NCI-H69 (cell line): ENCODE results near the gene PRKCG.
A peak's percentile ranks its signal among the peaks of the same experiment; 100 is the strongest.
"Not testable (repeated sequence)": the region's sequence is repeated elsewhere in the genome, so short reads cannot be mapped to it uniquely, and the experiment has no call there.

Experiments
- DNase-seq: peaks from one replicate; lab custom pipeline; 2025; lab: John Stamatoyannopoulos, UW

Gene PRKCG

DNA sequence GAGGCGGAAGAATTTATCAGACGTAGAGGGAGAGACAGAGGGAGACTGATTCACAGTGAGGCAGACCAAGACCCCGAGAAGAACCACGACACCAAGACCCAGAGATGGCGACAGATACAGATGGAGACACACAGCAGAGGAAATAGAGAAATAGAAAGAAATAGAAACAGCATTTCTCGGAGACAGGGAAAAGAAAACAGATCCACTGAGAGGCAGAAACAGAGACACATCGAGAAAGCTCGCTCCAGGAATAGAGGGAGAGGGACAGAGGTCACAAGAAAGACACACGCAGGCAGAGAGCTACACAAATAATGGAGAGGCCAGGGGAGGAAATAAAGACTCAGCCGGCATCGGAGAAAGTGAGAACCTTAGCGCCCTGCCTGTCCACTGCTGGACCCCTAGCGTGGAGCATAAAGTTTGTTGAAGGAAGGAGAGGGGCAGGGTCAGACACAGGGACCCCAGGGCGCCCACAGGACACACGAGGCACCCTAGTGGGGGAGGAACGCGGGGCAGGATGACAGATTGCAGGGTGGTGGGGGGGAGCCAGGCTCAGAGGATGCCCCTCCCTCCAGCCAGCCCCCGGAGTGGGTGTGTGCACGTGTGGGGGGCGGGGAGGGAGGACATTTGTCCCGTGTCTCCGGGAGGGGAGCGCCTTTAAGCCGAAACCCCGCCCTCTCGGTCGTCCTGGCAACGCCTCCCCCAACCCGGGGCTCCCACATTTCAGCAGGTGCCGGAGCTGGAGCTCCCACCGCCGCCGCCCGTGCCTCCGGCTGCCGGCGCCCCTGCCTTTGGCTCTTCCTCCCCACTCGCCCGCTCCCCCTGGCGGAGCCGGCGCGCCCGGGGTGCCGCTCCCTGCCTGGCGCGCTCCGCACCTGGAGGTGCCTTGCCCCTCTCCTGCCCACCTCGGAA lies at the start of gene PRKCG:
PRKCG (plus strand) TSS at position 716 of the 909 bp plus-strand sequence. CDS start 298 bp downstream, outside the sequence.
- peak; percentile 91 for DNase-seq

DNA sequence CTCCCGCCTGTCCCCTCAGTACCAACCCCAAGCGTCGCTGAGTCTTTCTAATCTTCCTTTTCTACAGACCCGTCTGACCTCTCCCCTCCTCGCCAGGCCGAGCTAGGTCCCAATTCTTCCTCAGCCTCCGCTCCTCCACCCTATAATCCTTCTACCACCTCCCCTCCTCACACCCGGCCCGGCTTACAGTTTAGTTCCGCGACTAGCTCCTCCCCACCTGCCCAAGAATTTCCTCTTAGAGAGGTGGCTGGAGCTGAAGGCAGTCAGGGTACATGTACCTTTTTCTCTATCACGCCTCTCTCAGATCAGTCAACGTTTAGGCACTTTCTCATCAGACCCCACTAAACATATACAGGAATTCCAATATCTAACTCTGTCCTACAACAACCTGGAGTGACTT lies 49.1 kb upstream of the PRKCG start:
- not testable (repeated sequence) for DNase-seq

DNA sequence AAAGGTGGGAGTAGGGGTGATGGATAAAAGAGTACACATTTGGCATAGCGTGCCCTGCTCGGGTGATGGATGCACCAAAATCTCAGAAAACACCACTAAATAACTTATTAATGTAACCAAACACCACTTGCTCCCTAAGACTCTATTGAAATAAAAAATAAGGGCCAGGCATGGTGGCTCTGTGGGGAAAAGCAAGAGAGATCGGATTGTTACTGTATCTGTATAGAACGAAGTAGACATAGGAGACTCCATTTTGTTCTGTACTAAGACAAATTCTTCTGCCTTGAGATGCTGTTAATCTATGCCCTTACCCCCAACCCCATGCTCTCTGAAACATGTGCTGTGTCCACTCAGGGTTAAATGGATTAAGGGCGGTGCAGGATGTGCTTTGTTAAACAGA lies 43.6 kb upstream of the PRKCG start:
- not testable (repeated sequence) for DNase-seq

DNA sequence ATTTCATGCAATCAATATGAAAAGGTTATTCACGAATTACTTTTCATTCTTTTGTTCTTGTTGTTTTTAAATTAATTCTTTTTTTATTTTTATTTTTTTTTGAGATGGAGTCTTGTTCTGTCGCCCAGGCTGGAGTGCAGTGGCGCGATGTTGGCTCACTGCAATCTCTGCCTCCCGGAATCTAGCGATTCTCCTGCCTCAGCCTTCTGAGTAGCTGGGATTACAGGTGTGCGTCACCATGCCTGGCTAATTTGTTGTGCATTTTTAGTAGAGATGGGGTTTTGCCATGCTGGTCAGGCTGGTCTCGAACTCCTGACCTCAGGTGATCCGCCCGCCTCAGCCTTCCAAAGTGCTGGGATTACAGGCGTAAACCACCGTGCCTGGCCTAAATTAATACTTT lies 41.8 kb upstream of the PRKCG start:
- DNase-seq, result not testable (repeated sequence)

DNA sequence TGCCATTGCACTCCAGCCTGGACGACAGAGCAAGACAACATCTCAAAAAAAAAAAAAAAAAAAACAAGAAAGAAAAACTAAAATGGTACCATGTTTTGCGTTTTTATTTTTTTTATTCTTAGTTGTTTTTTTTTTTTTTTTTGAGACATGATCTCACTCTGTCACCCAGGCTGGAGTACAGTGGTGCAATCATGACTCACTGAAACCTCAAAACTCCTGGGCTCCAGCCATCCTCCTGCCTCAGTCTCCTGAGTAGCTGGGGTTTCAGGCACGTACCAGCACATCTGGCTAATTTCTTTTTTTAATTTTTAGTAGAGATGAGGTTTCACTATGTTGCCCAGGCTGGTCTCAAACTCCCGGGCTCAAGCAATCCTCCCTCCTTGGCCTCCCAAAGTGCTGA lies 41.1 kb upstream of the PRKCG start:
- not testable (repeated sequence) for DNase-seq

DNA sequence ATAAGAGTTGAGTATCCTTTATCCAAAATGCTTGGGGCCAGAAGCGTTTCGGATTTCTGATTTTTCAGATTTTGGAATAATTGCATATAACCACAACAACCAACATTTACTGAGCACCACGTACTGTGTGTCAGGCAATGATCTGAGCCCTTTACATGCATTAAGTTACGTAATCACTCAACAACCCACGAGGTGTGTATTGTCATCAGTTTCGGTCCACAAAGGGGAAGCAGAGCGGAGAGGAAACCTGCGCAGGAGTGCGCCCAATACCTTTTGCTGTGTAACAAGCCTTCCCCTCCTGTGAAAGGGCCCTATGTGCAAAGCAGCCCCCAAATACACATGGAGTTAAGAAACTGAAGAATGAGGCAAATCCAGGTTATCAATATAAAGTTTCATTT lies 37.1 kb upstream of the PRKCG start:
- DNase-seq, result no peak

DNA sequence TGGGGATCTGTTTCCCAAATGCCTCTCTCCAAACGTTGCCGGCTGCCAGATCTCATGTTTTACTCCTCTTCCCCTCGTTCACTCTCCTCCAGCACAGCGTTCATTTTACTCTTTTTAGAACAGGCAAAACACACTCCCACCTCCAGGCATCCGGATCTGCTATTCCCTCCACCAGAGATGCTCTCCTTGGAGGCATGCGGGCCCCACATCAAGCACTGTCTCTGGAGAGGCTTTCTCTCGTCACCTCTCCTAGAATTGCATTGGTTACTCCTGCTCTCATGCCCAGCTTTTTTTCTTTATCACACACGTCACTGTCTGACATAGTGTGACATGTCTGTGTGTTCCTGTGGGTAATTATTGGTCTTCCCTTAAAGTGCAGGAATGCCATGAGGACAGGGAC lies 34.4 kb upstream of the PRKCG start:
- DNase-seq, result no peak

DNA sequence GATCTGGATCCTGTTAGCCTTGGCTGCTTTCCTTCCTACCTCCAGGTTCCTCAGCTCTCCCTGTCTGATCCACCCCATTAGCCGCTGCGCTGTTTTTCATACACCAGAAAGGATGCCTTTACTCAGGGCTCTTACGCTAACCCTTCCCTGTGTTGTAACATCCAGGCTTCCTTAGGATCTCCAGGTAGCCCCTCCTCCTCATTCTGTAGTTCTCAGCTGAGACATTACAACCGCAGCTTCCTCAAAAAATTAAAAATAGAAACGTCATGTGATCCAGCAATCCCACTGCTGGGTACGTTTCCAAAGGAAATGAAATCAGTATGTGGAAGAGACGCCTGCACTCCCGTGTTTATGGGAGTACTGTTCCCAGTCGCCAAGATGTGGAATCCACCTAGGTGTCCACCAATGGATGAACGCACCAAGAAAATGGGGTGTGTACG lies 32.7 kb upstream of the PRKCG start:
- DNase-seq, result peak; percentile 16

DNA sequence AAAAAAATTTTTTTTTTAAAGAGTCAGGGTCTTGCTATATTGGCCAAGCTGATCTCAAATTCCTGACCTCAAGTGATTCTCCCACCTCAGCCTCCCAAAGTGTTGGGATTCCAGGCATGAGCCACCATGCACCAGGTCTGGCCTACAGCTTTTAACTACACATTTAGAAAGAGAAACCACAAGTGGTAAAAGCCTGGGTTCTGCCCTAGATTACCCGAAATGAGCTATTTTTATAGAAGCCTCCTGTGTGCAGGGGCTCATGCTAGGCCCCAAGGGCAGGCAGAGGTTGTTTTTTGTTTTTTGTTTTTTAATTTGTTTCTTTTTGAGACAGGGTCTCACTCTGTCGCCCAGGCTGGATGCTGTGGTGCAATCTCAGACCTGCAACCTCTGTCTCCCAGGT lies 28.3 kb upstream of the PRKCG start:
- no peak for DNase-seq

DNA sequence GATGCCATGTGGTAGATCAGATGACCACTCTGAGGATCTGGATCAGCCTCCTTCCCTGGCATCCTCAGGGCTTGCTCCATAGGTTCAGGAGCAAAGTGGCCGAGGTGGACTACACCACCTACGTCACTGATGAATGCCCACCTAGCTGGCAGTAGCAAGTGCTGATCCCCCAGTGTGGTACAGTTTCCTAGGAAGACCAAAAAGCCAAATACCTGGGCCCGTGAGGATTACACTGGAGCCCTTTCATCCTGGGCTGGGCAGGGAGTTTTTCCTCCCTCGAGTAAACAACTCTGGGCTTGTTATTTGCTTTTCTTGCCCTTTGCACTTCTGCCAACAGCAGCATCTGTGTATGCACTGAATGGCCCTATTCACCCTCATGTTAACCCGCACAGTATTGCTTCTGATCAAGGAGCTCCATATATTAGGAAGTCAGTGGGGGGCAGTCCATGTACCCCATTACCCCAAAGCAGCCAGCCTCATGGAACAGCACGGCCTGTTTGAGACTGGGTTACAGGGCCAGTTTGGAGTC lies 17.6 kb upstream of the PRKCG start:
- peak; percentile 90 for DNase-seq

DNA sequence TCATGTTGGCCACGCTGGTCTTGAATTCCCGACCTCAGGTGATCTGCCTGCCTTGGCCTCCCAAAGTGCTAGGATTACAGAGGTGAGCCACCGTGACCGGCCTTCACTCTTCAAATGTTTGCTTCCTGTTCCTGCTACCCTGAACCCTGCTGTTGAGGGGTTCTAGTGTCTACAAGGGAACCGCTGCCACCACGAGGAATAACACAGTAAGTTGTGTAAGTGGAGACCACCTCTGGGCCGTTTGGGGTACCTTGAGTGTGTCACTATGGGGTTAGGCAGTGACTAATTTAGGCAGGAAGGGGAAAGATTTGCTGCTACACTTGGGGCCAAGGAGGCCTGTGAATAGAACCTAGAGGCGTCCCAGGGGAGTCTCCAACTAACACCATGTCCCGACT lies 16.5 kb upstream of the PRKCG start:
- DNase-seq, result no peak

DNA sequence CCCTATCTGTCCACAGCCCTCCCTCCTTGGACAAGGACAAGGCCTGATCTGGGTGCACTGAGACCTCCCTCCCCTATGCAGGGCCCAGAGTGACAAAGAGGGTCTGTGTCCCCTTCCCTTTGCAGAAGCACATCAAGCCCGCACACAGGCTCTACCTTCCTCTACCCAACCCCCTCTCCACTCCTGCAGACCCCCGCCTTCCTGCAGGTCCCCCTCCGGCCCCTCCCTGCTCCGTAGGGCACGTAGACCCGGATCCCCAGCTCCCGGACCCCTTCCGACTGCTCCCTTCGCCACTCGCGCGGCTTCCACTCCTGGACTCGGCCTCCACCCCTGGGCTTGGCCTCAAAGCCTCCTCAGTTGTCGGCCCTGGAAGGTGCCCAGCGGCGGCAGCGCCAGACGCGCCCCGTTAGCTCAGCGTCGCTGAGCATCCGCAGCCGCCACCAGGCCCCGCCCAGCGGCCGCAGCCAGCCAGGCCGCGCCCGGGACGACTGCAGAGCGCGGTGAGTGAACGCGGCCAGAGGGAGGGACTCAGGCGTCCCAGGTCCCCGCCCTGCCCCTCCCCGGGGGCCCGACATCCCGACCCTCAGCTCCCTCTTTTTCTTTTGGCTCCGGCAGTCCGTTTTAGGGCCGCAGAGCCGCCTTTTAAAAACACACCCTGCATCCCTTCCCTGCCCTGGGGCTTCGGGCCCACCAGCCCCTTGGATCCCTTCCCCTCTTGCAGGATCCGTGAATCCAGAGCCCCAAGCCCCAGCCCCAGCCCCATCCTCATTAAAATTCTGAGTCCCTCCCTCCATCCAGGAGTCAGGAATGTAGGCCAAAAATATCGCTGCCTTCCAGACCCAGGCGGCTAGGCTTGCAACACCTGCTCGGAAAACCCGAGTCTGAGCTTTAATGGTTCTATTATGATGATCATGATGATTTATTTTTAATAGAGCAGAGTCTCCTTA lies 15.8 kb upstream of the PRKCG start:
- DNase-seq, result peak; percentile 83

DNA sequence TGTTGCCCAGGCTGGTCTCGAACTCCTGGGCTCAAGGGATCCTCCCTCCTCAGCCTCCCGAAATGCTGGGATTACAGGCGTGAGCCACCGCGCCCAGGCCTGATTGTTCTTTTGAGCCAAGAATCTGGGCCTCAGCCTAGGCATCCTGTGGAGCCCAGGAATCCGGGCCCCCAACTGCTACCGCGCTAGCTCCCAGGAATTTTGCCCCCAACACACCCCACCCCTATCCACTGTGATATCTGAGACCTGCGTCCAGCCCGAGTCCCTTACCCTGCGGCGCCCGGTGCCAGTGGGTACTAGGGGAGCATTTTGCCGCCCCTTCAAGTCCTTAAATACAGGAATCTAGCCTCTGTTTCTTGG lies 15.2 kb upstream of the PRKCG start:
- peak; percentile 70 for DNase-seq

DNA sequence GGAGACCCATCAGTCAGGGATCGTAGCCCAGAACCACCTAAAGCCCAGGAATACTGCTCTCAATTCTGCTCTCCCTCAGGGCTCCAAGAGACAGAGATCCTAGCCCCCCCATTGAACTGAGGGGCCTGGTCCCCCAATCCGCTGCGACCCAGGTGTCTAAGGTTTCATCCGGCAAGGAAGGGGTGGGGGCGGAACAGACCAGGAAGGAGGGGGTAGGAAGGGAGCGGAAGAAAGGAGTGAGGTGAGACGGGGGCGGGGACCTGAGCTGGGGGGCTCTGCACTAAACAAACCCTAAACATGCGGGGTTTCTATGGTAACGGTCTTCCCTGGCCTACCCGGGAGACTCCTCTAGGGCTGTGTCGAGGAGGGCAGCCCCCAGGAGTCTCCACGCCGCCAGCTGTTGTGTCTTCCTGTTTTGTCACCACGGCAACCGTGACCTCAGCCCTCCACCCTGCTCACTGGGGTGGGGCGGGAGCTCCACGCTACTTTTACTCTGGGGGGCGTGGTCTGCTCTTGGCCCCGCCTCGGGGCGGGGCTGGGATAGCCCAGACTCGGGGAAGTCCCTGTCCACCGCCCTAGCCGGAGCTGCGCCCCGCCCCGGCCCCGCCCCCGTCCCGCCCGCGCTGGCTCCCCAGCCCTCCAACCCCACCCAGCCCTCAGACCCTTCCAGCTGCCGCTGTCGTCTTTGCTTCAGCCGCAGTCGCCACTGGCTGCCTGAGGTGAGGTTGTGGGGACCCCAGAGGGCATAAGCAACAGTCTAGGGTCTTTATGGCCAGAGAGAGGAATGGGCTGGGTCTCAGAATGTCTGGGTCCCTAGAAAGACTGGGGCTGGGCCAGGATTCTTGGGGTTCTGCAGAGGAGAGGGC lies 14.5 kb upstream of the PRKCG start, which contains the start of gene MYADM:
MYADM (plus strand) TSS at position 659 of the 866 bp plus-strand sequence. CDS start 5,647 bp downstream, outside the sequence.
- DNase-seq, result peak; percentile 99

DNA sequence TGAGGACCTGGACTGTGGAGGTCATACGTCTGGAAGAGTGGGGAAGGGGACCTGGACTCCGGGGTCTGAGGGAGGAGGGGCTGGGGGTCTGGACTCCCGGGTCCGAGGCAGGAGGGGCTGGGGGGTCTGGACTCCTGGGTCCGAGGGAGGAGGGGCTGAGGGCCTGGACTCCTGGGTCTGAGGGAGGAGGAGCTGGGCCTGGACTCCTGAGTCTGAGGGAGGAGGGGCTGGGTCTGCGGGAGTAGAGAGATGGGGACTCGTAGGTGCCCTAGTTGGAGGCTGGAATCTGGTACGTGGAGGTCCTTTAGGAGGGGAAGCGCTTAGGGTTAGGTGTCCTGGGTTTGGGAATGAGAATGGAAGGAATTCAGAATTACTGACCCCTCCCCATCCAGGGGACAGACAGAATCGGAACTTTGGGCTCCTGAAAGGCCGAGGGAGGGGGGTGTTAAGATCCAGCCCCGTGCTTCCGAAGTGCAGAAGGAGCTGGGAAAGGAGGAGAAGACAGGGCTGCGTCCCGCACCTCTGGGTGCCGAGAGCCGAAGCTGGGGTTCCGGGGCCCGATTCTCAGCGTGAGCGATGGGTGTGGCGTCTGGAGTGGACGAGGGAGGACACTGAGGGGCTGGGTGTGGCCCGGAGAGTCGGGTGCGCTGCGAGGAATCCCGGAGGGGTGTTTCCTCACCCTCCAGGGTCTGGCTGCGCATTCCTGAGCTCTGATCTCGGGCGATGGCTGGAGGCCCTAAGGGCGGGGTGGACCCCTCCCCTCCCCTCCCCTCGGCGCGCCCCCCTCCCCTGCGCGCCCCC lies 13.7 kb upstream of the PRKCG start:
- DNase-seq, result peak; percentile 62

DNA sequence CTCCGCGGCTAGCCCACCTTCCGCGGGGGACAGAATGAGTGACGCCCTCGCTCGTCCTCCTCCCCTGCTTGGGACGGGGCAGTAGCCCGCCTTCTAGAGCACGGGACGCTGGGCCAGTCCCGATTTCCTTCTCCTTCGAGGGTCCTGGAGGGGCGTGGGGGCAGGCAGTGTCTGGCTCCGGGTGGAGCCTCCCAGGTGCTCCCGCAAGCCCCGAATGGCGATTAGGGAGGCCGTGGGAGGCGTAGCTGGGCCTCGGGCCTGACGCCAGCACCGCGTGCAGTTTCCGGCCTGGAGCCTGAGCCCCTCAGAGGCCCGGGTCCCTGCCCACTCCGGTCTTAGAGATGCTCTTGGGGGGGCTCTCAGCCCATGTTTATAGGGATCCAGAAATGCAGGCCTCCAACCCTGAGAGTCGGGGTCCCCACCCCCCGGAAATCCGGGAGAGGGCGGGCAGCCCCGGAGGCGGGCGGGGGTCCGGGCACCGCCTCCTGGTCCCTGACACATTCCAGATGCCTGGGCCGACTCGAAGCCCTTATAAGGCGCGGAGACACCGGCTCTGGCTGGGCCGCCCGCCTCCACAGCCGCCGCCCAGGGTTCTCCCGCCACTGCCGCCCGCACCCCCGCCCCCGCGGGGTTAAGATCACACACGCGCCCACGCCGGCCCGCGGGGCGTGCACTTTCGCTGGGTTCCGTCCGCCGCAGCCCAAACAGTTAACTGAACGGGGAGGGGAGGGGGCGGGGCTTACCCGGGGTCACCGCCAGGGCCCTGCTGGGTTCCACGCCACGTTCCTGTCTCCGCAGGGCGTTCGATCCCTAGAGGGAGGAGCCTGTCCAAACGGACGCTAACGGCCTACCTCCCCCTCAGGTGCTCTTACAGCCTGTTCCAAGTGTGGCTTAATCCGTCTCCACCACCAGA lies 12.8 kb upstream of the PRKCG start:
- DNase-seq, result peak; percentile 93

DNA sequence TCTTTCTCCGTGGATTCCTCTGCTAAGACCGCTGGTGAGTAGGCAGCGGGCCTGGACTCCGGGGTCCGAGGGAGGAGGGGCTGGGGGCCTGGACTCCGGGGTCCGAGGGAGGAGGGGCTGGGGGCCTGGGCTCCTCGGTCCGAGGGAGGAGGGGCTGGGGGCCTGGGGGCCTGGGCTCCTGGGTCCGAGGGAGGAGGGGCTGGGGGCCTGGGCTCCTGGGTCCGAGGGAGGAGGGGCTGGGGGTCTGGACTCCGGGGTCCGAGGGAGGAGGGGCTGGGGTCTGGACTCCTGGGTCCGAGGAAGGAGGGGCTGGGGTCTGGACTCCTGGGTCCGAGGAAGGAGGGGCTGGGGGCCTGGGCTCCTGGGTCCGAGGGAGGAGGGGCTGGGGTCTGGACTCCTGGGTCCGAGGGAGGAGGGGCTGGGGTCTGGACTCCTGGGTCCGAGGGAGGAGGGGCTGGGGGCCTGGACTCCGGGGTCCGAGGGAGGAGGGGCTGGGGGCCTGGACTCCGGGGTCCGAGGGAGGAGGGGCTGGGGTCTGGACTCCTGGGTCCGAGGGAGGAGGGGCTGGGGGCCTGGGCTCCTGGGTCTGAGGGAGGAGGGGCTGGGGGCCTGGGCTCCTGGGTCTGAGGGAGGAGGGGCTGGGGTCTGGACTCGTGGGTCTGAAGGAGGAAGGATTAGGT lies 12.1 kb upstream of the PRKCG start:
- not testable (repeated sequence) for DNase-seq

DNA sequence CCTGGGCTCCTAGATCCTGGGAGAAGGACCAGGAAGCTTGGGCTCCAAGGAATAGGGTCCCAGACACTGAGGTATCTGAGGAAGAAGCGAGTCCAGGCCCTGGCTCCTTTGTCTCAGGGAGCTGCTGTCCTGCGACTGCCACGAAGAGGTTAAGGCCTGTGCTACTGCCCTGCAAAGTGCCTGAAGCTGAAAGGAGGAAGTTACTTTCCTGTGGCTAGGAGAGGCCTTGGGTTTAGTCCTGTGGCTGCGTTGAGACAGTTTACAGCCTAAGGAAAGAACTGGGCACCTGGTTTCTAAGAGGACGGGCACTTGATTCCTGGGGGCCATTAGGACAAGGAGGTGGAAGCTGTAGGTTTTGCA lies 11.5 kb upstream of the PRKCG start:
- peak; percentile 13 for DNase-seq

DNA sequence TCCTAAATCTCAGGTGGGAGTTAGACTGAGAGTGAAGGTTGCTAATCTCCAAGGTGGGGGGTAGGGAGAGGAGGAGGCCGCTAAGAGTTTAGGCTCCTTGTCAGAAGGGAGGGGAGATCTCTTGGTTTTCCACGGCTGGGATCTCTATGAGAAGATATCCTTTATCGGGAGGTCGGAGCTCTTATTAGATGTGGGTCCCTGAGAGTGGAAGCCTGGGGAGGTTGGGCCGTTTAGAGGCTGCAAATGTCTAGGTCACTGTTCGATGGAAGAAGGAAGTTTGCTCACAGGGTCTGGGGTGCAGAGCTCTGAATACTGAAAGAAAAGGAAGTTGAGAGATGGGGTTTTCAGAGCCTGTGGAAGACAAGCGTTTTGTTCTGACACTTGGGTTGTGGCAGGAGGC lies 10.5 kb upstream of the PRKCG start:
- no peak for DNase-seq
